K562 (cell line): ENCODE data around the gene ATG4D. TPM values are rescaled to one million over a fixed set of nuclear protein-coding genes. Genes with fewer than 3 reads are reported as not detected.
A peak's percentile ranks its signal among the peaks of the same experiment; 100 is the strongest.

Experiments used
- ATAC-seq: fragments of 200-7000 bp; cut with Tn5 transposase; 3 replicates; pipeline ENCODE4 v1.9.1; 2020; ENCODE audit warnings: moderate library complexity
- BruUV-seq: library from RNA; stranded (reverse); fragments of 400-500 nt; replicated peaks from 2 replicates; lab custom pipeline; 2021; lab: Mats Ljungman, UMichigan
- CTCF ChIA-PET: fragments of 300-600 bp; formaldehyde crosslinking; extraction: SDS; loops from one replicate; lab custom pipeline; 2021; ENCODE audit warnings: low intra/inter-chr PET ratio; lab: Yijun Ruan, JAX
- POLR2A ChIA-PET: fragments of 300-600, 350-650 bp; sonication (Branson Sonifier 250); formaldehyde crosslinking; extraction: SDS; loops from one replicate; lab custom pipeline; 2021; ENCODE audit warnings: antibody characterized with exemption, inconsistent platforms; lab: Yijun Ruan, JAX
- DNase-seq, 4 experiments: peaks; one replicate each; pipeline versions ENCODE4 v3.0.0 to v3.0.0-alpha.2; 2011 to 2018; ENCODE audit warnings: low spot score in 3 of 4, mixed read lengths in 3 of 4; ENCODE audit errors: extremely low read depth in 1 of 4
- FAIRE-seq: peaks from 2 replicates; lab custom pipeline; 2011; peaks lifted over from hg19 to GRCh38; lab: Jason Lieb, UNC
- H2AFZ ChIP-seq: 2 replicates; pipeline ENCODE4 v1.6.0; 2011; ENCODE audit warnings: low read depth, low read length, control low read depth, inconsistent platforms
- H3K27ac ChIP-seq: fragments of 200-600 bp; 3 replicates; pipeline ENCODE4 v1.8.0; 2011; ENCODE audit warnings: low read depth, mild to moderate bottlenecking, control low read depth, inconsistent platforms, low read length, moderate library complexity, mixed read lengths; ENCODE audit errors: extremely low read depth
- H3K27me3 ChIP-seq, 2 experiments: fragments of 300-600 bp in 1 of 2; 2 replicates in 1 of 2; 3 replicates in 1 of 2; pipeline versions ENCODE4 v1.6.0 to v1.8.0; 2011; ENCODE audit warnings: inconsistent platforms in 2 of 2, low read length in 2 of 2, mild to moderate bottlenecking in 1 of 2, mixed read lengths in 1 of 2, moderate library complexity in 1 of 2; ENCODE audit not compliant: control insufficient read depth in 2 of 2, insufficient read depth in 2 of 2
- H3K36me3 ChIP-seq: fragments of 300-600 bp; 3 replicates; pipeline ENCODE4 v1.8.0; 2011; ENCODE audit warnings: mild to moderate bottlenecking, low read length, inconsistent platforms; ENCODE audit not compliant: control insufficient read depth, insufficient read depth
- H3K4me1 ChIP-seq, 2 experiments: fragments of 200-600 bp in 1 of 2; replicated peaks in 1 of 2; 2 replicates in 1 of 2; 3 replicates in 1 of 2; pipeline versions ENCODE4 v1.5.1 to v1.8.0; 2011; ENCODE audit warnings: inconsistent platforms in 2 of 2, low read length in 2 of 2, mild to moderate bottlenecking in 1 of 2, mixed read lengths in 1 of 2, moderate library complexity in 1 of 2; ENCODE audit not compliant: control insufficient read depth in 2 of 2, insufficient read depth in 2 of 2
- H3K4me2 ChIP-seq: 2 replicates; pipeline ENCODE4 v1.6.1; 2011; ENCODE audit warnings: low read length, control low read depth, inconsistent platforms, mixed read lengths; ENCODE audit not compliant: insufficient read depth
- H3K4me3 ChIP-seq: fragments of 200-600 bp; sonication (generic), shearing (Covaris generic); 2 replicates; pipeline ENCODE4 v1.5.1; 2016; ENCODE audit warnings: control low read depth, inconsistent platforms
- H3K79me2 ChIP-seq: fragments of 200-600 bp; 3 replicates; pipeline ENCODE4 v1.8.0; 2011; ENCODE audit warnings: low read length, inconsistent platforms; ENCODE audit not compliant: control insufficient read depth, insufficient read depth
- H3K9ac ChIP-seq, 2 experiments: 2 replicates each; pipeline versions ENCODE4 v1.6.0 to v1.6.1; 2011; ENCODE audit warnings: low read depth in 2 of 2, low read length in 2 of 2, control low read depth in 1 of 2, inconsistent platforms in 1 of 2, mild to moderate bottlenecking in 1 of 2, mixed read lengths in 1 of 2; ENCODE audit not compliant: insufficient read depth in 1 of 2
- H3K9me1 ChIP-seq: one replicate; pipeline ENCODE4 v1.6.0; 2011; ENCODE audit warnings: inconsistent platforms, mild to moderate bottlenecking, low read length, moderate library complexity; ENCODE audit not compliant: control insufficient read depth, insufficient read depth
- H3K9me3 ChIP-seq: replicated peaks from 2 replicates; pipeline ENCODE4 v1.5.1; 2011; ENCODE audit warnings: low read depth, low read length, inconsistent platforms; ENCODE audit not compliant: control insufficient read depth, insufficient read depth
- H4K20me1 ChIP-seq: replicated peaks from 2 replicates; pipeline ENCODE4 v1.6.1; 2011; ENCODE audit warnings: low read length, inconsistent platforms, mixed read lengths; ENCODE audit not compliant: control insufficient read depth, insufficient read depth
- DPF2 ChIP-seq: fragments of 450-650 bp; IDR thresholded peaks from 2 replicates; pipeline ENCODE4 v1.6.1; 2016
- MEF2D ChIP-seq: conservative IDR thresholded peaks from 2 replicates; pipeline ENCODE4 v1.6.1; 2016; ENCODE audit warnings: low read depth, missing genetic modification characterization, missing compliant biosample characterization
- MTA1 ChIP-seq: fragments of 450-650 bp; IDR thresholded peaks from 2 replicates; pipeline ENCODE4 v1.6.1; 2017; ENCODE audit warnings: borderline replicate concordance
- PBX2 ChIP-seq, 2 experiments: IDR thresholded peaks in 1 of 2; conservative IDR thresholded peaks in 1 of 2; 2 replicates each; pipeline ENCODE4 v1.6.1; 2016; ENCODE audit warnings: low read depth in 2 of 2, mild to moderate bottlenecking in 1 of 2, missing compliant biosample characterization in 1 of 2, missing genetic modification characterization in 1 of 2, moderate library complexity in 1 of 2
- ZNF121 ChIP-seq: sonication (generic); formaldehyde crosslinking; conservative IDR thresholded peaks from 2 replicates; pipeline ENCODE4 v1.8.0; 2022; ENCODE audit warnings: missing genetic modification reagents
- WGBS: fragments of 100-300 bp; shearing (Covaris generic); methylation state at CpG from one replicate; pipeline ENCODE4 v1.1.6; 2016; ENCODE audit warnings: low coverage, mixed read lengths; ENCODE audit not compliant: insufficient coverage; ENCODE audit errors: missing lambda C conversion rate; 5-methylcytosine and 5-hydroxymethylcytosine counted together
- in situ Hi-C: fragments of 300-500 bp; cut with MboI; formaldehyde crosslinking; loops from 4 replicates; pipeline ENCODE4 v1.15.0; 2018; ENCODE audit warnings: inconsistent platforms, mixed read lengths
- intact Hi-C: fragments of 100-400 bp; cut with micrococcal nuclease; formaldehyde crosslinking; loops from 2 replicates; pipeline ENCODE4 v1.14.2; 2022
- polyA plus RNA-seq, 8 experiments: library from polyadenylated mRNA; depleted of rRNA in 4 of 8; stranded (reverse) in 5 of 8; unstranded in 3 of 8; fragments of >200 nt; fragmentation: Nextera tagmentation in 2 of 8; fragmentation: Illumina TruSeq in 1 of 8; extraction: Ambion mirVana in 2 of 8; extraction: Trizol in 1 of 8; gene quantifications; 2 replicates each; pipeline versions ENCODE4 v1.2.1 to v1.2.3, GENCODE V29; 2011 to 2014; ENCODE audit warnings: inconsistent platforms in 1 of 8, missing spikeins in 1 of 8
- total RNA-seq, 7 experiments: library from RNA; depleted of rRNA in 6 of 7; stranded (reverse); fragments of >200 nt in 6 of 7; fragmentation: Illumina TruSeq in 2 of 7; extraction: Trizol in 2 of 7; gene quantifications; 2 replicates each; pipeline versions ENCODE4 v1.2.1 to v1.2.3, GENCODE V29; 2011 to 2021; ENCODE audit warnings: low replicate concordance in 1 of 7
- TF ChIP-seq, protein P1 (sequence below): sonication (generic); formaldehyde crosslinking; IDR thresholded peaks from 2 replicates; pipeline ENCODE4 v1.8.0; 2022; ENCODE audit warnings: missing genetic modification reagents, mild to moderate bottlenecking, moderate library complexity, borderline replicate concordance
- TF ChIP-seq, protein P2 (sequence below): fragments of 450-650 bp; IDR thresholded peaks from 2 replicates; pipeline ENCODE4 v1.6.1; 2016
- TF ChIP-seq, protein P3 (sequence below): fragments of 200-800 bp; sonication (Bioruptor generic); IDR thresholded peaks from 2 replicates; pipeline ENCODE4 v1.6.1; 2017; ENCODE audit warnings: missing genetic modification characterization, missing compliant biosample characterization

Gene ATG4D
- total and polyA plus RNA-seq, 9 of the 15 experiments (the other 6 are each of a cell fraction or from before 2014, with no cell fraction given) = 0.51 to 66.1 (median 22.9) TPM

DNA sequence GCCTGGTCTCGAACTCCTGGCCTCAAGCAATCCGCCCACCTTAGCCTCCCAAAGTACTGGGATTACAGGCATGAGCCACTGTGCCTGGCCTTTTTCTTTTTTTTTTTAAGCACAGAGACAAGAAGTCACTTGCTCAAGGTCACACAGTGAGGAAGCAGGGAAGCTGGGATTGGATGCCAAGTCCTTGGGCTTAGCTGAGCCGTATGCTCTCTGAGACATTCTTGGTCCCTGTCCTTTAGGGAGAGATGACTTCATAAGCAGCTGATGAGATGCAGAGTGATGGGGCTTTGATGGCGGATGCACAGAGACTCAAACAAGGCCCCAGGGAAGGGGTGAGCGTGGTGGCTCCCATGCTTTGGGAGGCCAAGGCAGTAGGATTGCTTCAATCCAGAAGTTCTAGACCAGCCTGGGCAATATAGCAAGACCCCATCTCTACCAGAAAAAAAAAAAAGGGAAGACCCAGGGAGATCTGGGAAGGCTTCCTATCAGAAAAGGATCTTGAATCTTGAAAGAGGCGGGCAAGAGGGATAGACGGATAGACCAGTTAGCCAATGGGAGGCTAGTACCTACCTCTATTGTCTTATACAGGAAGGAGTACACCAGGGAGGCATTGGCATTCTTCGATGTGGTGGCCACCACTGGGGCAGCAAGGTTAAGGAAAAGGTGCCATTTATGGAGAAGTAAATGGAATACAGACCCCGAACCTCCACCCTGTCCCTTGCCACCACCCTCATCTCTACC, 39.5 kb downstream of the ATG4D start:
- no peak overlapping the region for H3K27ac ChIP-seq
- TF ChIP-seq, protein P1, sequence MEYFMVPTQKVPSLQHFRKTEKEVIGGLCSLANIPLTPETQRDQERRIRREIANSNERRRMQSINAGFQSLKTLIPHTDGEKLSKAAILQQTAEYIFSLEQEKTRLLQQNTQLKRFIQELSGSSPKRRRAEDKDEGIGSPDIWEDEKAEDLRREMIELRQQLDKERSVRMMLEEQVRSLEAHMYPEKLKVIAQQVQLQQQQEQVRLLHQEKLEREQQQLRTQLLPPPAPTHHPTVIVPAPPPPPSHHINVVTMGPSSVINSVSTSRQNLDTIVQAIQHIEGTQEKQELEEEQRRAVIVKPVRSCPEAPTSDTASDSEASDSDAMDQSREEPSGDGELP (CRISPR knock-in tag) = 0 out of 2 replicates have a peak, but pooled peaks have one; percentile 20
- TF ChIP-seq MTA1 (no peak), ZNF121 (CRISPR knock-in tag) (peak; percentile 83), MEF2D (tag) (no peak), DPF2 (no peak), PBX2 (CRISPR knock-in tag; IDR thresholded peaks at IDR 0.05; ENCODE audit: low read depth) (peak; percentile 23; the same call in 1 of the 2 replicates), PBX2 (tag; conservative IDR thresholded peaks at IDR 0.05; ENCODE audit: low read depth) (peak; percentile 67)
- TF ChIP-seq, protein P2, sequence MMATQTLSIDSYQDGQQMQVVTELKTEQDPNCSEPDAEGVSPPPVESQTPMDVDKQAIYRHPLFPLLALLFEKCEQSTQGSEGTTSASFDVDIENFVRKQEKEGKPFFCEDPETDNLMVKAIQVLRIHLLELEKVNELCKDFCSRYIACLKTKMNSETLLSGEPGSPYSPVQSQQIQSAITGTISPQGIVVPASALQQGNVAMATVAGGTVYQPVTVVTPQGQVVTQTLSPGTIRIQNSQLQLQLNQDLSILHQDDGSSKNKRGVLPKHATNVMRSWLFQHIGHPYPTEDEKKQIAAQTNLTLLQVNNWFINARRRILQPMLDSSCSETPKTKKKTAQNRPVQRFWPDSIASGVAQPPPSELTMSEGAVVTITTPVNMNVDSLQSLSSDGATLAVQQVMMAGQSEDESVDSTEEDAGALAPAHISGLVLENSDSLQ = peak; percentile 95
- TF ChIP-seq, protein P3, sequence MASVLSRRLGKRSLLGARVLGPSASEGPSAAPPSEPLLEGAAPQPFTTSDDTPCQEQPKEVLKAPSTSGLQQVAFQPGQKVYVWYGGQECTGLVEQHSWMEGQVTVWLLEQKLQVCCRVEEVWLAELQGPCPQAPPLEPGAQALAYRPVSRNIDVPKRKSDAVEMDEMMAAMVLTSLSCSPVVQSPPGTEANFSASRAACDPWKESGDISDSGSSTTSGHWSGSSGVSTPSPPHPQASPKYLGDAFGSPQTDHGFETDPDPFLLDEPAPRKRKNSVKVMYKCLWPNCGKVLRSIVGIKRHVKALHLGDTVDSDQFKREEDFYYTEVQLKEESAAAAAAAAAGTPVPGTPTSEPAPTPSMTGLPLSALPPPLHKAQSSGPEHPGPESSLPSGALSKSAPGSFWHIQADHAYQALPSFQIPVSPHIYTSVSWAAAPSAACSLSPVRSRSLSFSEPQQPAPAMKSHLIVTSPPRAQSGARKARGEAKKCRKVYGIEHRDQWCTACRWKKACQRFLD (CRISPR knock-in tag) = no peak
- no TSS peak for BruUV-seq
- no peaks in the 10 kb centered on the region for H3K79me2 ChIP-seq
- CTCF ChIA-PET = interaction anchor here (0.6 to 3.1 kb wide), 3 partner anchors 61 to 554 kb away, joined by 3 to 50 read pairs (median 12); partner anchors contain the start of gene QTRT1
- intact Hi-C loops (loop anchor here (5.0 kb wide), 1 partner anchor 41 kb away; the partner anchor contains the start of gene ATG4D), in situ Hi-C loops (loop anchor here (5.0 kb wide), 2 partner anchors 59 to 114 kb away; no protein-coding TSS in a partner anchor)
- no peak overlapping the region for H3K4me2 ChIP-seq
- no peaks in the 10 kb centered on the region for H3K36me3 ChIP-seq
- no peak for ATAC-seq
- POLR2A ChIA-PET = interaction anchor here (0.6 kb wide), 1 partner anchor 83 kb away, joined by 3 read pairs; no protein-coding TSS in a partner anchor
- H3K4me3 ChIP-seq = no peak overlapping the region
- FAIRE-seq = no peak
- no peaks in the 10 kb centered on the region for H3K9me3 ChIP-seq
- H4K20me1 ChIP-seq = no peaks in the 10 kb centered on the region
- WGBS = 45% methylated on average over 9 of the region's 9 CpGs
- DNase-seq = peak in 1 of 4 experiments; percentile 32
- 0 out of 2 replicates have a peak overlapping the region, but pooled peaks have one; percentile 53 for H2AFZ ChIP-seq
- H3K9ac ChIP-seq = peak overlapping the region in 1 of 2 experiments; percentile 11; a peak in 2 of 4 replicates
- H3K4me1 ChIP-seq = peaks cover 8 to 16% of the 10 kb centered on the region in 2 experiments; a peak in 4 of 5 replicates
- peaks cover 2% of the 10 kb centered on the region for H3K9me1 ChIP-seq
- H3K27me3 ChIP-seq = peaks cover 0 to 10% of the 10 kb centered on the region in 2 experiments; a peak in 2 of 5 replicates
